Measurements from ENCODE around the gene RPN2. TPM values are rescaled to one million over a fixed set of nuclear protein-coding genes. Genes with fewer than 3 reads are reported as not detected.
A peak's percentile ranks its signal among the peaks of the same experiment; 100 is the strongest.

The RPN2 gene
- total and polyA plus RNA-seq, 10 of the 15 experiments (the other 5 are each of a cell fraction or from before 2014, with no cell fraction given): 148 to 365 (median 228) TPM

DNA sequence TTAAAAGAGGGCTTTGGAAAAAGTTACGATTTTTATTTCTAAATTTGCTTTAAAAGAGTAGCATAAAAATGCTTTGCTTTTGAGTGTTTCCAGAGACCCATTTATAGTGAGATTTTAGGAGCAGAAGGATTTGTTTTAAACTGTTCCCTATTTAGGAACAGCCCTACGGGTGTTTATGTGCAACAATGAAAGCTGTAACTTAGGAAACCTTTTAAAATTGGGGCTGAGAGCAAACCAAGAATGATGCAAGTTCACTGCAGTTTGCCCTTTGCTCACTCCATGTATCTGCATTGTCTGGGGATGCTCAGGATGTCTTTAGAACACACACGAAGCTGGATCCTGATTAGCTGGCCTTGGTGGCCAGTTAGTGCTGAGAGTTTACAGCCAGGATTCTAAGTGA lies 41.6 kb downstream of the RPN2 start:
- H3K9ac ChIP-seq (ENCODE audit: control insufficient read depth, insufficient read depth, low read length): no peak overlapping the region
- BruUV-seq (replicated peaks): TSS peak; percentile 10
- intact Hi-C loops (cut with micrococcal nuclease; ENCODE audit: unreplicated experiment): no loop called here
- no peak for FAIRE-seq
- H3K4me2 ChIP-seq (ENCODE audit: control insufficient read depth, insufficient read depth): no peak overlapping the region
- ChIA-PET SMC1A (ENCODE audit: uncharacterized antibody, unreplicated experiment) (interaction anchor here (0.6 to 3.9 kb wide), 7 partner anchors 10 to 575 kb away, joined by 3 to 19 read pairs (median 3); no protein-coding TSS in a partner anchor), CTCF (interaction anchor here (0.6 to 2.3 kb wide), 4 partner anchors 25 to 314 kb away, joined by 3 to 9 read pairs (median 5); no protein-coding TSS in a partner anchor), POLR2A (interaction anchor here (0.6 to 0.7 kb wide), 2 partner anchors 16 to 18 kb away, joined by 4 read pairs; no protein-coding TSS in a partner anchor), RAD21 (ENCODE audit: unreplicated experiment) (interaction anchor here (1.0 kb wide), 1 partner anchor 307 kb away, joined by 3 read pairs; the partner anchor contains the start of gene BLCAP)
- H3K36me3 ChIP-seq (ENCODE audit: control insufficient read depth in 2 of 2, insufficient read depth in 2 of 2, low read length in 1 of 2): peaks cover 17 to 46% of the 10 kb centered on the region in 2 experiments
- H3K4me3 ChIP-seq: no peak overlapping the region
- H3K27me3 ChIP-seq (replicated peaks in 1 of 2; ENCODE audit: control insufficient read depth in 2 of 2, insufficient read depth in 2 of 2, low read length in 1 of 2): no peaks in the 10 kb centered on the region
- H3K79me2 ChIP-seq (ENCODE audit: control insufficient read depth, insufficient read depth, low read length): no peaks in the 10 kb centered on the region
- H3K9me3 ChIP-seq (replicated peaks; ENCODE audit: control insufficient read depth, insufficient read depth, low read length): no peaks in the 10 kb centered on the region
- no peaks in the 10 kb centered on the region for H3K4me1 ChIP-seq (ENCODE audit: control insufficient read depth, insufficient read depth, low read length)
- H2AFZ ChIP-seq (ENCODE audit: control insufficient read depth, low read depth, low read length): no peak overlapping the region
- in situ Hi-C loops (cut with MboI): no loop called here
- 99% methylated on average over 3 of the region's 3 CpGs for WGBS (ENCODE audit: insufficient coverage, insufficient replicate concordance, low lambda C conversion rate, missing lambda C conversion rate)
- no peak for DNase-seq (ENCODE audit: low read depth, low spot score)
- no peak overlapping the region for H3K27ac ChIP-seq (ENCODE audit: control insufficient read depth, insufficient read depth)
- ATAC-seq: no peak
- peaks cover 2% of the 10 kb centered on the region; the same call in 1 of the 2 replicates for H4K20me1 ChIP-seq (ENCODE audit: control insufficient read depth, insufficient read depth)
- TF ChIP-seq, protein P1, sequence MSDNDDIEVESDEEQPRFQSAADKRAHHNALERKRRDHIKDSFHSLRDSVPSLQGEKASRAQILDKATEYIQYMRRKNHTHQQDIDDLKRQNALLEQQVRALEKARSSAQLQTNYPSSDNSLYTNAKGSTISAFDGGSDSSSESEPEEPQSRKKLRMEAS (IDR thresholded peaks at IDR 0.05; ENCODE audit: low read depth, low read length): no peak
- TF ChIP-seq BRCA1 (IDR thresholded peaks at IDR 0.05; ENCODE audit: low read depth, low read length) (no peak), POLR2A (IDR thresholded peaks at IDR 0.05; ENCODE audit: low read depth, low read length) (no peak), TCF7 (IDR thresholded peaks at IDR 0.05; ENCODE audit: borderline replicate concordance) (no peak), MTA2 (IDR thresholded peaks at IDR 0.05; ENCODE audit: low read depth) (no peak), SREBF1 (IDR thresholded peaks at IDR 0.05; ENCODE audit: low read length) (no peak), EP300 (IDR thresholded peaks at IDR 0.05; ENCODE audit: borderline replicate concordance in 1 of 2, control insufficient read depth in 1 of 2, low read depth in 2 of 2, low read length in 2 of 2) (no peak), NFXL1 (IDR thresholded peaks at IDR 0.05; ENCODE audit: borderline replicate concordance) (no peak), RAD21 (IDR thresholded peaks at IDR 0.05; ENCODE audit: insufficient read depth, low read depth, low read length) (no peak)
- TF ChIP-seq, protein P2, sequence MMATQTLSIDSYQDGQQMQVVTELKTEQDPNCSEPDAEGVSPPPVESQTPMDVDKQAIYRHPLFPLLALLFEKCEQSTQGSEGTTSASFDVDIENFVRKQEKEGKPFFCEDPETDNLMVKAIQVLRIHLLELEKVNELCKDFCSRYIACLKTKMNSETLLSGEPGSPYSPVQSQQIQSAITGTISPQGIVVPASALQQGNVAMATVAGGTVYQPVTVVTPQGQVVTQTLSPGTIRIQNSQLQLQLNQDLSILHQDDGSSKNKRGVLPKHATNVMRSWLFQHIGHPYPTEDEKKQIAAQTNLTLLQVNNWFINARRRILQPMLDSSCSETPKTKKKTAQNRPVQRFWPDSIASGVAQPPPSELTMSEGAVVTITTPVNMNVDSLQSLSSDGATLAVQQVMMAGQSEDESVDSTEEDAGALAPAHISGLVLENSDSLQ (IDR thresholded peaks at IDR 0.05): no peak
- TF ChIP-seq, protein P3, sequence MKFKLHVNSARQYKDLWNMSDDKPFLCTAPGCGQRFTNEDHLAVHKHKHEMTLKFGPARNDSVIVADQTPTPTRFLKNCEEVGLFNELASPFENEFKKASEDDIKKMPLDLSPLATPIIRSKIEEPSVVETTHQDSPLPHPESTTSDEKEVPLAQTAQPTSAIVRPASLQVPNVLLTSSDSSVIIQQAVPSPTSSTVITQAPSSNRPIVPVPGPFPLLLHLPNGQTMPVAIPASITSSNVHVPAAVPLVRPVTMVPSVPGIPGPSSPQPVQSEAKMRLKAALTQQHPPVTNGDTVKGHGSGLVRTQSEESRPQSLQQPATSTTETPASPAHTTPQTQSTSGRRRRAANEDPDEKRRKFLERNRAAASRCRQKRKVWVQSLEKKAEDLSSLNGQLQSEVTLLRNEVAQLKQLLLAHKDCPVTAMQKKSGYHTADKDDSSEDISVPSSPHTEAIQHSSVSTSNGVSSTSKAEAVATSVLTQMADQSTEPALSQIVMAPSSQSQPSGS (IDR thresholded peaks at IDR 0.05; ENCODE audit: low read length): no peak
- TF ChIP-seq, protein P4, sequence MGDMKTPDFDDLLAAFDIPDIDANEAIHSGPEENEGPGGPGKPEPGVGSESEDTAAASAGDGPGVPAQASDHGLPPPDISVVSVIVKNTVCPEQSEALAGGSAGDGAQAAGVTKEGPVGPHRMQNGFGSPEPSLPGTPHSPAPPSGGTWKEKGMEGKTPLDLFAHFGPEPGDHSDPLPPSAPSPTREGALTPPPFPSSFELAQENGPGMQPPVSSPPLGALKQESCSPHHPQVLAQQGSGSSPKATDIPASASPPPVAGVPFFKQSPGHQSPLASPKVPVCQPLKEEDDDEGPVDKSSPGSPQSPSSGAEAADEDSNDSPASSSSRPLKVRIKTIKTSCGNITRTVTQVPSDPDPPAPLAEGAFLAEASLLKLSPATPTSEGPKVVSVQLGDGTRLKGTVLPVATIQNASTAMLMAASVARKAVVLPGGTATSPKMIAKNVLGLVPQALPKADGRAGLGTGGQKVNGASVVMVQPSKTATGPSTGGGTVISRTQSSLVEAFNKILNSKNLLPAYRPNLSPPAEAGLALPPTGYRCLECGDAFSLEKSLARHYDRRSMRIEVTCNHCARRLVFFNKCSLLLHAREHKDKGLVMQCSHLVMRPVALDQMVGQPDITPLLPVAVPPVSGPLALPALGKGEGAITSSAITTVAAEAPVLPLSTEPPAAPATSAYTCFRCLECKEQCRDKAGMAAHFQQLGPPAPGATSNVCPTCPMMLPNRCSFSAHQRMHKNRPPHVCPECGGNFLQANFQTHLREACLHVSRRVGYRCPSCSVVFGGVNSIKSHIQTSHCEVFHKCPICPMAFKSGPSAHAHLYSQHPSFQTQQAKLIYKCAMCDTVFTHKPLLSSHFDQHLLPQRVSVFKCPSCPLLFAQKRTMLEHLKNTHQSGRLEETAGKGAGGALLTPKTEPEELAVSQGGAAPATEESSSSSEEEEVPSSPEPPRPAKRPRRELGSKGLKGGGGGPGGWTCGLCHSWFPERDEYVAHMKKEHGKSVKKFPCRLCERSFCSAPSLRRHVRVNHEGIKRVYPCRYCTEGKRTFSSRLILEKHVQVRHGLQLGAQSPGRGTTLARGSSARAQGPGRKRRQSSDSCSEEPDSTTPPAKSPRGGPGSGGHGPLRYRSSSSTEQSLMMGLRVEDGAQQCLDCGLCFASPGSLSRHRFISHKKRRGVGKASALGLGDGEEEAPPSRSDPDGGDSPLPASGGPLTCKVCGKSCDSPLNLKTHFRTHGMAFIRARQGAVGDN (IDR thresholded peaks at IDR 0.05): no peak
- TF ChIP-seq, protein P5, sequence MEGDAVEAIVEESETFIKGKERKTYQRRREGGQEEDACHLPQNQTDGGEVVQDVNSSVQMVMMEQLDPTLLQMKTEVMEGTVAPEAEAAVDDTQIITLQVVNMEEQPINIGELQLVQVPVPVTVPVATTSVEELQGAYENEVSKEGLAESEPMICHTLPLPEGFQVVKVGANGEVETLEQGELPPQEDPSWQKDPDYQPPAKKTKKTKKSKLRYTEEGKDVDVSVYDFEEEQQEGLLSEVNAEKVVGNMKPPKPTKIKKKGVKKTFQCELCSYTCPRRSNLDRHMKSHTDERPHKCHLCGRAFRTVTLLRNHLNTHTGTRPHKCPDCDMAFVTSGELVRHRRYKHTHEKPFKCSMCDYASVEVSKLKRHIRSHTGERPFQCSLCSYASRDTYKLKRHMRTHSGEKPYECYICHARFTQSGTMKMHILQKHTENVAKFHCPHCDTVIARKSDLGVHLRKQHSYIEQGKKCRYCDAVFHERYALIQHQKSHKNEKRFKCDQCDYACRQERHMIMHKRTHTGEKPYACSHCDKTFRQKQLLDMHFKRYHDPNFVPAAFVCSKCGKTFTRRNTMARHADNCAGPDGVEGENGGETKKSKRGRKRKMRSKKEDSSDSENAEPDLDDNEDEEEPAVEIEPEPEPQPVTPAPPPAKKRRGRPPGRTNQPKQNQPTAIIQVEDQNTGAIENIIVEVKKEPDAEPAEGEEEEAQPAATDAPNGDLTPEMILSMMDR (IDR thresholded peaks at IDR 0.05 in 2 of 3, conservative IDR thresholded peaks at IDR 0.05 in 1 of 3; ENCODE audit: control insufficient read depth in 2 of 3, extremely low read depth in 1 of 3, insufficient read depth in 1 of 3, low read depth in 3 of 3, low read length in 3 of 3): no peak
